Neural cell (in vitro differentiated cells): ENCODE measurements around the gene FAM177B. TPM values are rescaled to one million over a fixed set of nuclear protein-coding genes. Genes with fewer than 3 reads are reported as not detected.

ENCODE experiments used
- H2AFZ ChIP-seq: fragments of 200-600, 300-800 bp; sonication (generic), shearing (Covaris generic); 2 replicates; pipeline ENCODE4 v1.6.0; 2014; ENCODE audit warnings: low read depth, mild to moderate bottlenecking, antibody characterized with exemption, low read length, moderate library complexity
- H3F3A ChIP-seq: fragments of 200-600 bp; shearing (Covaris generic); 2 replicates; pipeline ENCODE4 v1.6.1; 2016; ENCODE audit warnings: mild to moderate bottlenecking, moderate library complexity, mixed read lengths, antibody characterized with exemption, low read length; ENCODE audit not compliant: insufficient read depth, poor library complexity, severe bottlenecking
- H3K27ac ChIP-seq: fragments of 200-600, 300-800 bp; sonication (generic), shearing (Covaris generic); 2 replicates; pipeline ENCODE4 v1.5.1; 2014; ENCODE audit warnings: mild to moderate bottlenecking, low read length, moderate library complexity
- H3K27me3 ChIP-seq: fragments of 300-800, 200-600 bp; sonication (generic), shearing (Covaris generic); 2 replicates; pipeline ENCODE4 v1.6.0; 2014; ENCODE audit warnings: mild to moderate bottlenecking, low read depth, low read length, moderate library complexity; ENCODE audit not compliant: insufficient read depth
- H3K36me3 ChIP-seq: fragments of 300-800, 200-600 bp; sonication (generic), shearing (Covaris generic); 2 replicates; pipeline ENCODE4 v1.5.1; 2014; ENCODE audit warnings: mild to moderate bottlenecking, antibody characterized with exemption, low read length, moderate library complexity; ENCODE audit not compliant: insufficient read depth
- H3K4me2 ChIP-seq: fragments of 300-800, 200-600 bp; sonication (generic), shearing (Covaris generic); 2 replicates; pipeline ENCODE4 v1.6.0; 2014; ENCODE audit warnings: mild to moderate bottlenecking, low read length
- H3K4me3 ChIP-seq: fragments of 300-800, 200-600 bp; sonication (generic), shearing (Covaris generic); 2 replicates; pipeline ENCODE4 v1.5.1; 2014; ENCODE audit warnings: mild to moderate bottlenecking, low read length, moderate library complexity
- H3K79me2 ChIP-seq: fragments of 200-600 bp; shearing (Covaris generic); replicated peaks from 2 replicates; pipeline ENCODE4 v1.6.0; 2014; ENCODE audit warnings: mild to moderate bottlenecking, low read length, moderate library complexity; ENCODE audit not compliant: insufficient read depth
- H3K9ac ChIP-seq: fragments of 300-800, 200-600 bp; sonication (generic), shearing (Covaris generic); 2 replicates; pipeline ENCODE4 v1.6.1; 2016; ENCODE audit warnings: mild to moderate bottlenecking, low read length, mixed read lengths
- H3K9me2 ChIP-seq: fragments of 200-600 bp; shearing (Covaris generic); 2 replicates; pipeline ENCODE4 v1.6.1; 2016; ENCODE audit warnings: mild to moderate bottlenecking, low read length, mixed read lengths; ENCODE audit not compliant: insufficient read depth
- H3K9me3 ChIP-seq: fragments of 200-600, 300-800 bp; sonication (generic), shearing (Covaris generic); 2 replicates; pipeline ENCODE4 v1.6.1; 2016; ENCODE audit warnings: mild to moderate bottlenecking, mixed run types, low read length, moderate library complexity, mixed read lengths
- H4K20me1 ChIP-seq: fragments of 200-600 bp; shearing (Covaris generic); 2 replicates; pipeline ENCODE4 v1.6.1; 2016; ENCODE audit warnings: mild to moderate bottlenecking, mixed run types; ENCODE audit not compliant: insufficient read depth
- EP300 ChIP-seq: fragments of 450-650 bp; conservative IDR thresholded peaks from 2 replicates; pipeline ENCODE4 v1.6.1; 2014; ENCODE audit warnings: antibody characterized with exemption, mild to moderate bottlenecking, moderate library complexity; ENCODE audit not compliant: poor library complexity, severe bottlenecking
- EZH2 ChIP-seq: fragments of 200-600, 300-800 bp; shearing (Covaris generic), sonication (generic); IDR thresholded peaks from 2 replicates; pipeline ENCODE4 v1.6.1; 2014; ENCODE audit warnings: antibody characterized with exemption, low read length, borderline replicate concordance, mild to moderate bottlenecking; ENCODE audit not compliant: insufficient read depth, poor library complexity, severe bottlenecking
- MXI1 ChIP-seq: fragments of 450-650 bp; conservative IDR thresholded peaks from 2 replicates; pipeline ENCODE4 v1.6.1; 2014; ENCODE audit warnings: antibody characterized with exemption, mild to moderate bottlenecking; ENCODE audit not compliant: poor library complexity, severe bottlenecking
- POLR2AphosphoS5 ChIP-seq: IDR thresholded peaks from 2 replicates; pipeline ENCODE4 v1.6.1; 2012
- RAD21 ChIP-seq: fragments of 450-650 bp; conservative IDR thresholded peaks from 2 replicates; pipeline ENCODE4 v1.6.1; 2014; ENCODE audit warnings: antibody characterized with exemption, mild to moderate bottlenecking, moderate library complexity
- SMC3 ChIP-seq: fragments of 450-650 bp; conservative IDR thresholded peaks from 2 replicates; pipeline ENCODE4 v1.6.1; 2014; ENCODE audit warnings: antibody characterized with exemption, mild to moderate bottlenecking, moderate library complexity; ENCODE audit not compliant: poor library complexity
- TAF1 ChIP-seq: IDR thresholded peaks from 2 replicates; pipeline ENCODE4 v1.6.1; 2012; ENCODE audit warnings: low read depth
- polyA plus RNA-seq: library from polyadenylated mRNA; depleted of rRNA; stranded (reverse); fragments of >200 nt; gene quantifications from 2 replicates; pipeline ENCODE4 v1.2.3, GENCODE V29; 2014
- TF ChIP-seq, protein P1 (sequence below): IDR thresholded peaks from 2 replicates; pipeline ENCODE4 v1.6.1; 2012; ENCODE audit warnings: borderline replicate concordance
- TF ChIP-seq, protein P2 (sequence below): fragments of 450-650 bp; IDR thresholded peaks from 2 replicates; pipeline ENCODE4 v1.5.1; 2014; ENCODE audit warnings: antibody characterized with exemption, mild to moderate bottlenecking, moderate library complexity; ENCODE audit not compliant: poor library complexity, severe bottlenecking

The FAM177B gene
- polyA plus RNA-seq, 1 donor from 2014 or later = not detected

DNA sequence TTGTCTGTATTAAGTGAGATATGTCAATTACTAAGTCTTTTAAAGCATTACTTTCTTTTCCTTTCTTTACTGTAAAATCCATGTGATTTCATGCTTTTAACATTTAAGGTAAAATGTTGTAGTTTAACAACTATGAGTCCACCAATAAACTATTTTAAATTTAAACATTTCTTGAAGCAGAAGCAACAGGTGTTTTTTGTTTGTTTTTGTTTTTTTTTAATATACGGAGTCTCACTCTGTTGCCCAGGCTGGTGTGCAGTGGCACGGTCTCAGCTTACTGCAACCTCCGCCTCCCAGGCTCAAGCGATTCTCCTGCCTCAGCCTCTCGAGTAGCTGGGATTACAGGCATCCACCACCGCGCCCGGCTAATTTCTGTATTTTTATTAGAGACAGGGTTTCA, 40.3 kb upstream of the FAM177B start:
- TF ChIP-seq, protein P1, sequence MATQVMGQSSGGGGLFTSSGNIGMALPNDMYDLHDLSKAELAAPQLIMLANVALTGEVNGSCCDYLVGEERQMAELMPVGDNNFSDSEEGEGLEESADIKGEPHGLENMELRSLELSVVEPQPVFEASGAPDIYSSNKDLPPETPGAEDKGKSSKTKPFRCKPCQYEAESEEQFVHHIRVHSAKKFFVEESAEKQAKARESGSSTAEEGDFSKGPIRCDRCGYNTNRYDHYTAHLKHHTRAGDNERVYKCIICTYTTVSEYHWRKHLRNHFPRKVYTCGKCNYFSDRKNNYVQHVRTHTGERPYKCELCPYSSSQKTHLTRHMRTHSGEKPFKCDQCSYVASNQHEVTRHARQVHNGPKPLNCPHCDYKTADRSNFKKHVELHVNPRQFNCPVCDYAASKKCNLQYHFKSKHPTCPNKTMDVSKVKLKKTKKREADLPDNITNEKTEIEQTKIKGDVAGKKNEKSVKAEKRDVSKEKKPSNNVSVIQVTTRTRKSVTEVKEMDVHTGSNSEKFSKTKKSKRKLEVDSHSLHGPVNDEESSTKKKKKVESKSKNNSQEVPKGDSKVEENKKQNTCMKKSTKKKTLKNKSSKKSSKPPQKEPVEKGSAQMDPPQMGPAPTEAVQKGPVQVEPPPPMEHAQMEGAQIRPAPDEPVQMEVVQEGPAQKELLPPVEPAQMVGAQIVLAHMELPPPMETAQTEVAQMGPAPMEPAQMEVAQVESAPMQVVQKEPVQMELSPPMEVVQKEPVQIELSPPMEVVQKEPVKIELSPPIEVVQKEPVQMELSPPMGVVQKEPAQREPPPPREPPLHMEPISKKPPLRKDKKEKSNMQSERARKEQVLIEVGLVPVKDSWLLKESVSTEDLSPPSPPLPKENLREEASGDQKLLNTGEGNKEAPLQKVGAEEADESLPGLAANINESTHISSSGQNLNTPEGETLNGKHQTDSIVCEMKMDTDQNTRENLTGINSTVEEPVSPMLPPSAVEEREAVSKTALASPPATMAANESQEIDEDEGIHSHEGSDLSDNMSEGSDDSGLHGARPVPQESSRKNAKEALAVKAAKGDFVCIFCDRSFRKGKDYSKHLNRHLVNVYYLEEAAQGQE = no peak
- TF ChIP-seq EZH2 (no peak), RAD21 (no peak), SMC3 (no peak), TAF1 (no peak), MXI1 (no peak), EP300 (no peak), POLR2AphosphoS5 (no peak)
- TF ChIP-seq, protein P2, sequence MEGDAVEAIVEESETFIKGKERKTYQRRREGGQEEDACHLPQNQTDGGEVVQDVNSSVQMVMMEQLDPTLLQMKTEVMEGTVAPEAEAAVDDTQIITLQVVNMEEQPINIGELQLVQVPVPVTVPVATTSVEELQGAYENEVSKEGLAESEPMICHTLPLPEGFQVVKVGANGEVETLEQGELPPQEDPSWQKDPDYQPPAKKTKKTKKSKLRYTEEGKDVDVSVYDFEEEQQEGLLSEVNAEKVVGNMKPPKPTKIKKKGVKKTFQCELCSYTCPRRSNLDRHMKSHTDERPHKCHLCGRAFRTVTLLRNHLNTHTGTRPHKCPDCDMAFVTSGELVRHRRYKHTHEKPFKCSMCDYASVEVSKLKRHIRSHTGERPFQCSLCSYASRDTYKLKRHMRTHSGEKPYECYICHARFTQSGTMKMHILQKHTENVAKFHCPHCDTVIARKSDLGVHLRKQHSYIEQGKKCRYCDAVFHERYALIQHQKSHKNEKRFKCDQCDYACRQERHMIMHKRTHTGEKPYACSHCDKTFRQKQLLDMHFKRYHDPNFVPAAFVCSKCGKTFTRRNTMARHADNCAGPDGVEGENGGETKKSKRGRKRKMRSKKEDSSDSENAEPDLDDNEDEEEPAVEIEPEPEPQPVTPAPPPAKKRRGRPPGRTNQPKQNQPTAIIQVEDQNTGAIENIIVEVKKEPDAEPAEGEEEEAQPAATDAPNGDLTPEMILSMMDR = no peak
- Histone ChIP-seq H2AFZ (no peak overlapping the region), H3K9me3 (no peaks in the 10 kb centered on the region), H3K27ac (no peak overlapping the region), H3K4me3 (no peak overlapping the region), H3F3A (no peaks in the 10 kb centered on the region), H3K36me3 (no peaks in the 10 kb centered on the region), H4K20me1 (no peaks in the 10 kb centered on the region), H3K27me3 (no peaks in the 10 kb centered on the region), H3K79me2 (no peaks in the 10 kb centered on the region), H3K9me2 (no peaks in the 10 kb centered on the region), H3K9ac (no peak overlapping the region), H3K4me2 (no peak overlapping the region)

DNA sequence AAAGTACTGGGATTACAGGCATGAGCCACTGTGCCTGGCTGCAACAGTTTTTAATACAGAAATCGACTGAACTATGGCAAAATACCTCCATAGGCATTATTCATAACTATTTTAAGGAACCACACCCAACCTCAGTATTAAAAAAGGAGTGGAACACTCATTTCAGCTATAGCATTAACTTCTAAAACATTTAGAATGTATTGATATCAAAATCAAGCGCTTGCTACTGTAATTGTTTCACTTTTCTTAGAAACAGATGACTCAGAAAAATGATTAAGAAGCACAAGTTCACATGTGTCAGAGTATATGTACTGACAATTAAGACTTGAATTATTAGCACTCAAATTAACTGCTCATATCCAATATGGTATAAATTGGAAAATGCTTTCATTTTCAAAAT, 39.8 kb upstream of the FAM177B start:
- H3K9me3 ChIP-seq = no peaks in the 10 kb centered on the region
- no peak overlapping the region for H3K9ac ChIP-seq
- H3K4me3 ChIP-seq = no peak overlapping the region
- H3K9me2 ChIP-seq = no peaks in the 10 kb centered on the region
- H3K4me2 ChIP-seq = no peak overlapping the region
- TF ChIP-seq TAF1 = no peak
- TF ChIP-seq, protein P2 = no peak
- TF ChIP-seq EP300 = no peak
- no peak for TF ChIP-seq MXI1
- TF ChIP-seq EZH2 = no peak
- TF ChIP-seq, protein P1 = no peak
- H3K27ac ChIP-seq = no peak overlapping the region
- no peak overlapping the region for H2AFZ ChIP-seq
- no peaks in the 10 kb centered on the region for H3K36me3 ChIP-seq
- no peaks in the 10 kb centered on the region for H3F3A ChIP-seq
- no peaks in the 10 kb centered on the region for H3K79me2 ChIP-seq
- H3K27me3 ChIP-seq = no peaks in the 10 kb centered on the region
- no peaks in the 10 kb centered on the region for H4K20me1 ChIP-seq
